GM19467 (cell line): ENCODE results near the gene CLEC16A.

Experiments used
- ATAC-seq: cut with Tn5 transposase; IDR thresholded peaks from one replicate; pipeline ENCODE4 v1.9.1; 2021; ENCODE audit warnings: mild to moderate bottlenecking, moderate library complexity; ENCODE audit not compliant: unreplicated experiment

CLEC16A gene

GRCh38 chr16:11183035-11183812 is 238.9 kb downstream of the CLEC16A start:
- no peak for ATAC-seq

- no peak for ATAC-seq
These were observed 239.6 kb downstream of the CLEC16A start for GRCh38 chr16:11183951-11184350.

GRCh38 chr16:11187522-11188023 is 243.2 kb downstream of the CLEC16A start:
- ATAC-seq: no peak

- ATAC-seq: no peak
These were observed 244.7 kb downstream of the CLEC16A start for GRCh38 chr16:11188801-11189740.

GRCh38 chr16:11190588-11191560 is 246.5 kb downstream of the CLEC16A start:
- no peak for ATAC-seq

- ATAC-seq: no peak
These were observed 247.3 kb downstream of the CLEC16A start for GRCh38 chr16:11191665-11192064.

GRCh38 chr16:11193494-11193893 is 249.1 kb downstream of the CLEC16A start:
- no peak for ATAC-seq

GRCh38 chr16:11194913-11195312 is 250.5 kb downstream of the CLEC16A start:
- no peak for ATAC-seq

- no peak for ATAC-seq
These were observed 252.0 kb downstream of the CLEC16A start for GRCh38 chr16:11196286-11196828.

GRCh38 chr16:11198375-11198774 is 254.0 kb downstream of the CLEC16A start:
- no peak for ATAC-seq

- no peak for ATAC-seq
These were observed 254.5 kb downstream of the CLEC16A start for GRCh38 chr16:11198828-11199227.

- no peak for ATAC-seq
These were observed 256.2 kb downstream of the CLEC16A start for GRCh38 chr16:11200592-11200991.

- no peak for ATAC-seq
These were observed 257.3 kb downstream of the CLEC16A start for GRCh38 chr16:11201498-11202259.

- ATAC-seq: no peak
These were observed 258.1 kb downstream of the CLEC16A start for GRCh38 chr16:11202260-11203091.

- ATAC-seq: no peak
These were observed 258.8 kb downstream of the CLEC16A start for GRCh38 chr16:11203111-11203623.

- no peak for ATAC-seq
These were observed 260.2 kb downstream of the CLEC16A start for GRCh38 chr16:11204513-11205047.

GRCh38 chr16:11205065-11205699 is 260.8 kb downstream of the CLEC16A start:
- ATAC-seq: no peak
